WTC11 (cell line): ENCODE measurements around the gene CCL13. TPM values are rescaled to one million over a fixed set of nuclear protein-coding genes. Genes with fewer than 3 reads are reported as not detected.

Experiments
- ATAC-seq: fragments of 200-7000 bp; cut with Tn5 transposase; 2 replicates; pipeline ENCODE4 v1.10.0; 2021; ENCODE audit warnings: mild to moderate bottlenecking, moderate library complexity
- CTCF ChIA-PET: fragments of 300-600 bp; sonication (Branson Sonifier 250); formaldehyde crosslinking; loops from one replicate; lab custom pipeline; 2021; ENCODE audit warnings: antibody characterized with exemption; lab: Charles Lee
- POLR2A ChIA-PET: fragments of 350-600 bp; sonication (Branson Sonifier 250); formaldehyde crosslinking; loops from one replicate; lab custom pipeline; 2021; ENCODE audit warnings: antibody characterized with exemption; lab: Charles Lee
- DNase-seq: peaks from one replicate; pipeline ENCODE4 v3.0.0; 2021; ENCODE audit warnings: low spot score
- H3K27ac Mint-ChIP-seq: 2 replicates; pipeline ENCODE4 v1.8.0; 2021; ENCODE audit warnings: mixed read lengths
- H3K27me3 Mint-ChIP-seq: 2 replicates; pipeline ENCODE4 v1.8.0; 2021; ENCODE audit warnings: low read depth, mild to moderate bottlenecking, moderate library complexity, mixed read lengths
- H3K36me3 Mint-ChIP-seq: 2 replicates; pipeline ENCODE4 v1.8.0; 2021; ENCODE audit warnings: mixed read lengths
- H3K4me1 Mint-ChIP-seq: 2 replicates; pipeline ENCODE4 v1.8.0; 2022; ENCODE audit warnings: mixed read lengths
- H3K4me3 Mint-ChIP-seq: 2 replicates; pipeline ENCODE4 v1.8.0; 2021; ENCODE audit warnings: mild to moderate bottlenecking, moderate library complexity, mixed read lengths
- H3K9me3 Mint-ChIP-seq: 2 replicates; pipeline ENCODE4 v1.8.0; 2021; ENCODE audit warnings: mixed read lengths
- CBFB ChIP-seq: sonication (generic); formaldehyde crosslinking; IDR thresholded peaks from 2 replicates; pipeline ENCODE4 v1.8.1; 2022; ENCODE audit warnings: mild to moderate bottlenecking, low read depth, missing genetic modification reagents
- CDX4 ChIP-seq: fragments of 250-450 bp; sonication (Bioruptor Pico); IDR thresholded peaks from 2 replicates; pipeline ENCODE4 v1.9.0; 2021; ENCODE audit warnings: moderate library complexity, mild to moderate bottlenecking, inconsistent platforms, borderline replicate concordance
- ELF4 ChIP-seq: sonication (generic); formaldehyde crosslinking; IDR thresholded peaks from 2 replicates; pipeline ENCODE4 v1.8.1; 2022; ENCODE audit warnings: low read depth, mild to moderate bottlenecking, moderate library complexity, missing genetic modification reagents
- ESRRA ChIP-seq: sonication (generic); formaldehyde crosslinking; IDR thresholded peaks from 2 replicates; pipeline ENCODE4 v1.8.1; 2022; ENCODE audit warnings: mild to moderate bottlenecking, missing genetic modification reagents, borderline replicate concordance
- ETV6 ChIP-seq: sonication (generic); formaldehyde crosslinking; IDR thresholded peaks from 2 replicates; pipeline ENCODE4 v1.8.1; 2022; ENCODE audit warnings: mild to moderate bottlenecking, missing genetic modification reagents
- FOXK1 ChIP-seq: sonication (generic); formaldehyde crosslinking; IDR thresholded peaks from 2 replicates; pipeline ENCODE4 v1.8.0; 2022; ENCODE audit warnings: mild to moderate bottlenecking, moderate library complexity, missing genetic modification reagents
- GABPB1 ChIP-seq: sonication (generic); formaldehyde crosslinking; IDR thresholded peaks from 2 replicates; pipeline ENCODE4 v1.8.1; 2023; ENCODE audit warnings: mild to moderate bottlenecking, missing genetic modification reagents
- GRHL2 ChIP-seq: fragments of 250-450 bp; sonication (Bioruptor Pico); IDR thresholded peaks from 2 replicates; pipeline ENCODE4 v1.8.0; 2022; ENCODE audit warnings: mild to moderate bottlenecking, moderate library complexity; ENCODE audit not compliant: insufficient replicate concordance, severe bottlenecking
- KAT7 ChIP-seq: sonication (generic); formaldehyde crosslinking; IDR thresholded peaks from 2 replicates; pipeline ENCODE4 v1.8.1; 2023; ENCODE audit warnings: missing genetic modification reagents, mild to moderate bottlenecking, borderline replicate concordance
- NR1H2 ChIP-seq: sonication (generic); formaldehyde crosslinking; IDR thresholded peaks from 2 replicates; pipeline ENCODE4 v1.9.0; 2021; ENCODE audit warnings: mild to moderate bottlenecking, moderate library complexity, missing genetic modification reagents
- RELA ChIP-seq: sonication (generic); formaldehyde crosslinking; IDR thresholded peaks from 2 replicates; pipeline ENCODE4 v1.8.1; 2022; ENCODE audit warnings: missing genetic modification reagents, mild to moderate bottlenecking, borderline replicate concordance
- RORB ChIP-seq: fragments of 250-450 bp; sonication (Bioruptor Pico); IDR thresholded peaks from 2 replicates; pipeline ENCODE4 v1.9.0; 2021; ENCODE audit warnings: mild to moderate bottlenecking
- SMAD4 ChIP-seq: sonication (generic); formaldehyde crosslinking; IDR thresholded peaks from 2 replicates; pipeline ENCODE4 v1.8.0; 2022; ENCODE audit warnings: mild to moderate bottlenecking, missing genetic modification reagents
- TCF7 ChIP-seq: sonication (generic); formaldehyde crosslinking; IDR thresholded peaks from 2 replicates; pipeline ENCODE4 v1.8.0; 2022; ENCODE audit warnings: mild to moderate bottlenecking, low read depth, missing genetic modification reagents, moderate library complexity
- TEAD1 ChIP-seq: sonication (generic); formaldehyde crosslinking; IDR thresholded peaks from 2 replicates; pipeline ENCODE4 v1.8.0; 2022; ENCODE audit warnings: mild to moderate bottlenecking, missing genetic modification reagents
- USF2 ChIP-seq: sonication (generic); formaldehyde crosslinking; IDR thresholded peaks from 2 replicates; pipeline ENCODE4 v1.8.1; 2023; ENCODE audit warnings: mild to moderate bottlenecking, missing genetic modification reagents, moderate library complexity
- ZNF138 ChIP-seq: sonication (generic); formaldehyde crosslinking; conservative IDR thresholded peaks from 2 replicates; pipeline ENCODE4 v1.8.1; 2022; ENCODE audit warnings: mild to moderate bottlenecking, moderate library complexity, missing genetic modification reagents
- ZNF416 ChIP-seq: fragments of 250-450 bp; sonication (Bioruptor Pico); IDR thresholded peaks from 2 replicates; pipeline ENCODE4 v1.9.0; 2021; ENCODE audit warnings: mild to moderate bottlenecking, inconsistent platforms
- ZNF423 ChIP-seq: fragments of 250-450 bp; sonication (Bioruptor Pico); IDR thresholded peaks from 2 replicates; pipeline ENCODE4 v2.1.2; 2022; ENCODE audit warnings: mild to moderate bottlenecking, moderate library complexity
- ZSCAN18 ChIP-seq: fragments of 250-450 bp; sonication (Bioruptor Pico); IDR thresholded peaks from 2 replicates; pipeline ENCODE4 v2.1.2; 2022; ENCODE audit warnings: mild to moderate bottlenecking, moderate library complexity
- total RNA-seq: library from RNA; stranded (reverse); gene quantifications from 3 replicates; pipeline ENCODE4 v1.2.3, GENCODE V29; 2021
- TF ChIP-seq, protein P1 (sequence below): fragments of 250-450 bp; sonication (Bioruptor Pico); IDR thresholded peaks from 2 replicates; pipeline ENCODE4 v1.9.0; 2021; ENCODE audit warnings: mild to moderate bottlenecking, borderline replicate concordance
- TF ChIP-seq, protein P2 (sequence below): sonication (generic); formaldehyde crosslinking; IDR thresholded peaks from 2 replicates; pipeline ENCODE4 v1.8.1; 2022; ENCODE audit warnings: low read depth, mild to moderate bottlenecking, moderate library complexity, missing genetic modification reagents, borderline replicate concordance
- TF ChIP-seq, protein P3 (sequence below): fragments of 250-450 bp; sonication (Bioruptor Pico); IDR thresholded peaks from 2 replicates; pipeline ENCODE4 v1.8.0; 2021; ENCODE audit warnings: mild to moderate bottlenecking
- TF ChIP-seq, protein P4 (sequence below): sonication (generic); formaldehyde crosslinking; IDR thresholded peaks from 2 replicates; pipeline ENCODE4 v1.8.1; 2022; ENCODE audit warnings: mild to moderate bottlenecking, moderate library complexity, missing genetic modification reagents

CCL13 gene
- total RNA-seq, 1 experiment from 2014 or later, result not detected

- TF ChIP-seq RORB (CRISPR knock-in tag), result no peak
- TF ChIP-seq RELA (CRISPR knock-in tag), result no peak
- TF ChIP-seq ZNF423 (CRISPR knock-in tag), result no peak
- TF ChIP-seq, protein P1, sequence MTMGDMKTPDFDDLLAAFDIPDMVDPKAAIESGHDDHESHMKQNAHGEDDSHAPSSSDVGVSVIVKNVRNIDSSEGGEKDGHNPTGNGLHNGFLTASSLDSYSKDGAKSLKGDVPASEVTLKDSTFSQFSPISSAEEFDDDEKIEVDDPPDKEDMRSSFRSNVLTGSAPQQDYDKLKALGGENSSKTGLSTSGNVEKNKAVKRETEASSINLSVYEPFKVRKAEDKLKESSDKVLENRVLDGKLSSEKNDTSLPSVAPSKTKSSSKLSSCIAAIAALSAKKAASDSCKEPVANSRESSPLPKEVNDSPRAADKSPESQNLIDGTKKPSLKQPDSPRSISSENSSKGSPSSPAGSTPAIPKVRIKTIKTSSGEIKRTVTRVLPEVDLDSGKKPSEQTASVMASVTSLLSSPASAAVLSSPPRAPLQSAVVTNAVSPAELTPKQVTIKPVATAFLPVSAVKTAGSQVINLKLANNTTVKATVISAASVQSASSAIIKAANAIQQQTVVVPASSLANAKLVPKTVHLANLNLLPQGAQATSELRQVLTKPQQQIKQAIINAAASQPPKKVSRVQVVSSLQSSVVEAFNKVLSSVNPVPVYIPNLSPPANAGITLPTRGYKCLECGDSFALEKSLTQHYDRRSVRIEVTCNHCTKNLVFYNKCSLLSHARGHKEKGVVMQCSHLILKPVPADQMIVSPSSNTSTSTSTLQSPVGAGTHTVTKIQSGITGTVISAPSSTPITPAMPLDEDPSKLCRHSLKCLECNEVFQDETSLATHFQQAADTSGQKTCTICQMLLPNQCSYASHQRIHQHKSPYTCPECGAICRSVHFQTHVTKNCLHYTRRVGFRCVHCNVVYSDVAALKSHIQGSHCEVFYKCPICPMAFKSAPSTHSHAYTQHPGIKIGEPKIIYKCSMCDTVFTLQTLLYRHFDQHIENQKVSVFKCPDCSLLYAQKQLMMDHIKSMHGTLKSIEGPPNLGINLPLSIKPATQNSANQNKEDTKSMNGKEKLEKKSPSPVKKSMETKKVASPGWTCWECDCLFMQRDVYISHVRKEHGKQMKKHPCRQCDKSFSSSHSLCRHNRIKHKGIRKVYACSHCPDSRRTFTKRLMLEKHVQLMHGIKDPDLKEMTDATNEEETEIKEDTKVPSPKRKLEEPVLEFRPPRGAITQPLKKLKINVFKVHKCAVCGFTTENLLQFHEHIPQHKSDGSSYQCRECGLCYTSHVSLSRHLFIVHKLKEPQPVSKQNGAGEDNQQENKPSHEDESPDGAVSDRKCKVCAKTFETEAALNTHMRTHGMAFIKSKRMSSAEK (CRISPR knock-in tag), result no peak
- no peak for TF ChIP-seq CDX4
- no peak for TF ChIP-seq USF2 (CRISPR knock-in tag)
- TF ChIP-seq GRHL2 (CRISPR knock-in tag), result no peak
- no peak for TF ChIP-seq ZNF138 (CRISPR knock-in tag)
- no peak for TF ChIP-seq ZNF416
- no peak for TF ChIP-seq ETV6
- no peak for TF ChIP-seq CBFB
- TF ChIP-seq, protein P2, sequence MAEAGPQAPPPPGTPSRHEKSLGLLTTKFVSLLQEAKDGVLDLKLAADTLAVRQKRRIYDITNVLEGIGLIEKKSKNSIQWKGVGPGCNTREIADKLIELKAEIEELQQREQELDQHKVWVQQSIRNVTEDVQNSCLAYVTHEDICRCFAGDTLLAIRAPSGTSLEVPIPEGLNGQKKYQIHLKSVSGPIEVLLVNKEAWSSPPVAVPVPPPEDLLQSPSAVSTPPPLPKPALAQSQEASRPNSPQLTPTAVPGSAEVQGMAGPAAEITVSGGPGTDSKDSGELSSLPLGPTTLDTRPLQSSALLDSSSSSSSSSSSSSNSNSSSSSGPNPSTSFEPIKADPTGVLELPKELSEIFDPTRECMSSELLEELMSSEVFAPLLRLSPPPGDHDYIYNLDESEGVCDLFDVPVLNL, result no peak
- no peak for TF ChIP-seq ZSCAN18 (CRISPR knock-in tag)
- TF ChIP-seq, protein P3, sequence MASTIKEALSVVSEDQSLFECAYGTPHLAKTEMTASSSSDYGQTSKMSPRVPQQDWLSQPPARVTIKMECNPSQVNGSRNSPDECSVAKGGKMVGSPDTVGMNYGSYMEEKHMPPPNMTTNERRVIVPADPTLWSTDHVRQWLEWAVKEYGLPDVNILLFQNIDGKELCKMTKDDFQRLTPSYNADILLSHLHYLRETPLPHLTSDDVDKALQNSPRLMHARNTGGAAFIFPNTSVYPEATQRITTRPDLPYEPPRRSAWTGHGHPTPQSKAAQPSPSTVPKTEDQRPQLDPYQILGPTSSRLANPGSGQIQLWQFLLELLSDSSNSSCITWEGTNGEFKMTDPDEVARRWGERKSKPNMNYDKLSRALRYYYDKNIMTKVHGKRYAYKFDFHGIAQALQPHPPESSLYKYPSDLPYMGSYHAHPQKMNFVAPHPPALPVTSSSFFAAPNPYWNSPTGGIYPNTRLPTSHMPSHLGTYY (CRISPR knock-in tag), result no peak
- no peak for TF ChIP-seq TCF7 (CRISPR knock-in tag)
- no peak for TF ChIP-seq ESRRA
- DNase-seq (no peak), ATAC-seq (no peak)
- Mint-ChIP-seq H3K36me3 (no peaks in the 10 kb centered on the region), H3K4me1 (no peaks in the 10 kb centered on the region), H3K4me3 (no peak overlapping the region), H3K27me3 (peaks cover 21% of the 10 kb centered on the region), H3K27ac (no peak overlapping the region), H3K9me3 (no peaks in the 10 kb centered on the region)
- ChIA-PET POLR2A (no interaction called here), CTCF (interaction anchor here (1.2 to 8.0 kb wide), 2 partner anchors 27 to 83 kb away, joined by 3 to 45 read pairs; partner anchors contain the start of gene CCL1)
These were observed 33.0 kb downstream of the CCL13 start for GRCh38 chr17:34389126-34389750.

DNA sequence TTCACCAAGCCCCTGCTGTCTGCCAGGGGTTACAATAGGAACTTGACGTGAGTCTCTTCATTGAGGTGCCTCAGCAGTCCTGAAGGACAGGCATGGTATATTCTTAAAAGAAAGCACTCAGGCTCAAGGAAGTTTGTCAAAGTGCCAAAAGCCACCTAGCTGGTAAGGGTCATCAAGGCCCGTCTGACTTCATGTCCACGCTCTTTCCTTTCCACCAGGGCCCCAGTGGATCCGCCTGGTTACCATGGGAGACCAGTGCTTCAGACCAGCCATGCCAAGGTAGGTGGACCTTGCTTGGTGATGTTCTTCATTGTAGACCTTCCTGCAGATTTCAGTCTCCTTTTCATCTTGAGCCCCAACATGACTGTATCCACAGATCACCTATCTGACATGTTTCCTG lies 34.4 kb downstream of the CCL13 start:
- CTCF ChIA-PET, result no interaction called here
- H3K27me3 Mint-ChIP-seq, result peaks cover 21% of the 10 kb centered on the region
- no peaks in the 10 kb centered on the region for H3K36me3 Mint-ChIP-seq
- no peak overlapping the region for H3K4me3 Mint-ChIP-seq
- no peak overlapping the region for H3K27ac Mint-ChIP-seq
- POLR2A ChIA-PET, result no interaction called here
- no peaks in the 10 kb centered on the region for H3K4me1 Mint-ChIP-seq
- H3K9me3 Mint-ChIP-seq, result no peaks in the 10 kb centered on the region
- ATAC-seq, result no peak
- no peak for DNase-seq
- TF ChIP-seq NR1H2 (CRISPR knock-in tag), result no peak
- TF ChIP-seq TEAD1 (CRISPR knock-in tag), result no peak
- TF ChIP-seq, protein P4, sequence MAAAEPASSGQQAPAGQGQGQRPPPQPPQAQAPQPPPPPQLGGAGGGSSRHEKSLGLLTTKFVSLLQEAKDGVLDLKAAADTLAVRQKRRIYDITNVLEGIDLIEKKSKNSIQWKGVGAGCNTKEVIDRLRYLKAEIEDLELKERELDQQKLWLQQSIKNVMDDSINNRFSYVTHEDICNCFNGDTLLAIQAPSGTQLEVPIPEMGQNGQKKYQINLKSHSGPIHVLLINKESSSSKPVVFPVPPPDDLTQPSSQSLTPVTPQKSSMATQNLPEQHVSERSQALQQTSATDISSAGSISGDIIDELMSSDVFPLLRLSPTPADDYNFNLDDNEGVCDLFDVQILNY (CRISPR knock-in tag), result no peak
- TF ChIP-seq GABPB1, result no peak
- TF ChIP-seq GRHL2 (CRISPR knock-in tag), result no peak
- no peak for TF ChIP-seq ELF4 (CRISPR knock-in tag)
- no peak for TF ChIP-seq SMAD4
- TF ChIP-seq KAT7 (CRISPR knock-in tag), result no peak
- no peak for TF ChIP-seq FOXK1 (CRISPR knock-in tag)
